NCI-H446 (cell line): ENCODE data around the gene PHACTR2.
"Not testable (repeated sequence)": the region's sequence is repeated elsewhere in the genome, so short reads cannot be mapped to it uniquely, and the experiment has no call there.

Experiments
- DNase-seq, 2 experiments: peaks; one replicate each; lab custom pipeline; 2025; lab: John Stamatoyannopoulos, UW

The PHACTR2 gene

GRCh38 chr6:143677891-143678791 lies at the start of gene PHACTR2:
Gene PHACTR2, plus strand, starts transcription at chr6:143677965. Its CDS starts 199 bp downstream, at chr6:143678164.
- peak; percentile 17 to 32 for DNase-seq

- DNase-seq: no peak
Observed at GRCh38 chr6:143629104-143630080, 48.4 kb upstream of the PHACTR2 start.

GRCh38 chr6:143631196-143631595 lies 46.6 kb upstream of the PHACTR2 start:
- DNase-seq: not testable (repeated sequence)

- DNase-seq: no peak
Observed at GRCh38 chr6:143632894-143633293, 44.9 kb upstream of the PHACTR2 start.

- DNase-seq: no peak
Observed at GRCh38 chr6:143634486-143634885, 43.3 kb upstream of the PHACTR2 start.

GRCh38 chr6:143637691-143638090 lies 40.1 kb upstream of the PHACTR2 start:
- DNase-seq: no peak

GRCh38 chr6:143642403-143642802 lies 35.4 kb upstream of the PHACTR2 start:
- no peak for DNase-seq

GRCh38 chr6:143647191-143647590 lies 30.6 kb upstream of the PHACTR2 start:
- DNase-seq: no peak

GRCh38 chr6:143647732-143648131 lies 30.0 kb upstream of the PHACTR2 start:
- DNase-seq: no peak

GRCh38 chr6:143649319-143649718 lies 28.4 kb upstream of the PHACTR2 start:
- not testable (repeated sequence) for DNase-seq

- not testable (repeated sequence) for DNase-seq
Observed at GRCh38 chr6:143651328-143651727, 26.4 kb upstream of the PHACTR2 start.

GRCh38 chr6:143652841-143653331 lies 24.9 kb upstream of the PHACTR2 start:
- DNase-seq: peak in 1 of 2 experiments; percentile 6

GRCh38 chr6:143655541-143655940 lies 22.2 kb upstream of the PHACTR2 start:
- no peak for DNase-seq

- no peak for DNase-seq
Observed at GRCh38 chr6:143656026-143656425, 21.7 kb upstream of the PHACTR2 start.

- no peak for DNase-seq
Observed at GRCh38 chr6:143657809-143658208, 20.0 kb upstream of the PHACTR2 start.

GRCh38 chr6:143660170-143660569 lies 17.6 kb upstream of the PHACTR2 start:
- DNase-seq: not testable (repeated sequence)

GRCh38 chr6:143664171-143664570 lies 13.6 kb upstream of the PHACTR2 start:
- no peak for DNase-seq

GRCh38 chr6:143666007-143666406 lies 11.8 kb upstream of the PHACTR2 start:
- DNase-seq: not testable (repeated sequence)

- DNase-seq: not testable (repeated sequence)
Observed at GRCh38 chr6:143669483-143669882, 8.3 kb upstream of the PHACTR2 start.

GRCh38 chr6:143673669-143674068 lies 4.1 kb upstream of the PHACTR2 start:
- DNase-seq: no peak

- DNase-seq: no peak
Observed at GRCh38 chr6:143674483-143675381, 3.0 kb upstream of the PHACTR2 start.
